Measurements from ENCODE around the gene FKBP11.

The FKBP11 gene

DNA sequence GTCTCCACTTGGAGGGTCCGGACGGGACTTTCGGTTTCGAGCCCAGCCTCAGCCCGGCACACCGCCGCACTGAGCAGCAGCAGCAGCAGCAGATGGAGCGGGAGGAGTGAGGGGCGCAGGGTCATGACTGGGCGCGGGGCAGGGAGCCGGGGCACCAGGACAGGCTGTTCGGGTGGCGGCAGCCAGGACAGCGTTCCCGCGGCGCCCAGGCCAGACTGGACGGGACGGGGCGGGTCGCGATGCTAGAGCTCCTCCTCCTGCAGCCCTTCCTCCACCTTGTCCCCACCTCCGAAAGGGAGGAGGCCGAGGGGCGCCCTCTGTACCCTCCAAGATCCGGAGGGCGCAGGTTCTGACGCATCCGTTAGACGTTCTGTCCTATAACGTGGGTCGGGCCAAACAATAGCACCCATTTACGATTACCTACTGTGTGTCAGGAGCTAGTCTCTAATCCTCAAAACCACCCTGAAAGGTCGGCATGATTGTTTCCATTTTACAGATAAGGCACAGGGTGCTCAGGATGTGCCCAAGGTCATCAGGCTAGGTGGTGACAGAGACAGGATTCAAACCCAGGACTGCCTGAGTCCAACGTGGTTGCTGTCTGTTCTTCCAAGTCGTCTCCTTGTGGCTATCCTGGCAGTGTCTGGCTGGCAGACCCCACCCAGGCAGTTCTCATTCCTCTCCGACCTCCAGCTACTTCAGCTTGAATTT, at the start of gene FKBP11:
Gene FKBP11, minus strand, starts transcription at position 189 of the 708 bp plus-strand sequence. Its CDS starts 64 bp downstream, at position 125.
- DNase-seq, result peak; percentile 6 to 14

DNA sequence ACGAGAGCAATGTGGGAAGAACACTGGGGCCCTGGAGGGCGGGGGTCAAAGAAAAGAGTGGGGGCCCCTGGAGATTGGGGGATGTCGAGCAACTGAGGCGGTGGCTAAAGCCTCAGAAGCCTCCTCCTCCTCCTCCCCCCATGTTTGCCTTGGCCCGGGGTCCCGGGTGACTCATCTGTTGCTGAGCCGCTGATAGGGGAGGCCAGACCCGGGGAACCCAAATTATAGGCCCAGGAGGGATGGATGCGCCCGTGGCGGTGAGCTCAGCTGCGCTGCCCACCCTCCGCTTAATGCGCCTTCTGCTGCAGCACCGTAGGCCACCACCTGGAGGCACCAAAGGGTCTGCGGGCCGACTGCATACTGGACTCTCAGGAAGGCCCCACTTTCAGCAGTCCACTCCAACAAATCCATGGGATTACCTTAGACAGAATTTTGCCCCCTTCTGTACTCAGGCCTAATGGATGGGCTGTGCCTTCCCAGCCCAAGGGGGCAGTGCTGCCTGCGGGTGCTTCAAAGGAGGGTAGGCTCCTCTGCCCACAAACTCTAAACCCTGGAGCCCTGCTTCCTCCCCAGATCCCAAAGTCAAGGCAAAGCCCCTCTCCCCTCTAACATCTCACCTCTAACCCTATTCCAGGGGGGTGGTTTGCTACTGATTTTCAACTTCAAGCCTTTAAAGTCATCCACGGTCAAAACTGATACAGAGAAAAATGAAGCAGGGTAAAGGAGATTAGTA, 48.8 kb upstream of the FKBP11 start:
- no peak for DNase-seq

DNA sequence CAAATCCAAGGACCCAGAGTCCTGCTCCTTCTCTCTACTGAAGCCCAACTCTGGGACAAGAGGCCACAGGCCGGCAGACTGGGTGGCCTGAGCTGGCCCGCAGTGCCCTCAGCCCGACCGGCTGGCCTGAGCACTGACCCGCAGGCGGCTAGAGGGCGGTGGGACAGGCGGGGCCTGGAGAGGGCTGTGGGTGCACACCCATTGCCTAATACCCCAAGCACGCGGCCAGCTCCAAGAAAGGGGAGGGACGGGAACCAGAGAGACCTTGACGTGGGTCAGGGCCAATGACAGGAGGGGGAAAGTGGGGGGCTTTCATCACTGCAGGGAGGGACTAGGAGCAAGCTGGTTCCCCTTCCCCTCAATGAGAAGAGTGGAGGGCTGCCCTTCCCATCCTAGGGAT, 48.2 kb upstream of the FKBP11 start:
- no peak for DNase-seq

DNA sequence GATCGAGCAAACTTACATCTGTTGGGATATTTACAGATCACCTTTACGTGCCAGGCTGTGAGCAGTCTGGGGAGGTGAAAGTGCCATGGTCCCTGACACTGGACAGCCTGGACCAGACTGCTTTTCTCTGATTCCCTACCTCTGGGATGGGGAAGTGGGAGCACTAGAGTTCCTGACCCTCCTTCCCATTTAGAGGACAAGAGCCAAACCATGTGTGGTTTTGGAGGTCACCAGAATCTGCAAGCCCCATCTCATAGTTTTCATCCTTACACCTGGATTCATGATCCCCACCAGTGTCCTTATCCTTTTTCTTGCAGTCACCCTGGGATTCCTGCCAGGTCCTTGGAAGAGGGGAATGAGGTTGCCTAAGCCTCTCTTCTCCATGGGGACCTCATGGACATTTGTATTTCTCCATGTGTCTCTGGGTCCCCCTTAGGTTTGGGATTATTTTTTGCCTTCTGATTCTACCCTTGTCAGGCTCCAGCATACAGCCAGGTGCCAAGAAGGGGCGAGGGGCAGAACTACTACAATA, 47.7 kb upstream of the FKBP11 start:
- DNase-seq, result no peak

DNA sequence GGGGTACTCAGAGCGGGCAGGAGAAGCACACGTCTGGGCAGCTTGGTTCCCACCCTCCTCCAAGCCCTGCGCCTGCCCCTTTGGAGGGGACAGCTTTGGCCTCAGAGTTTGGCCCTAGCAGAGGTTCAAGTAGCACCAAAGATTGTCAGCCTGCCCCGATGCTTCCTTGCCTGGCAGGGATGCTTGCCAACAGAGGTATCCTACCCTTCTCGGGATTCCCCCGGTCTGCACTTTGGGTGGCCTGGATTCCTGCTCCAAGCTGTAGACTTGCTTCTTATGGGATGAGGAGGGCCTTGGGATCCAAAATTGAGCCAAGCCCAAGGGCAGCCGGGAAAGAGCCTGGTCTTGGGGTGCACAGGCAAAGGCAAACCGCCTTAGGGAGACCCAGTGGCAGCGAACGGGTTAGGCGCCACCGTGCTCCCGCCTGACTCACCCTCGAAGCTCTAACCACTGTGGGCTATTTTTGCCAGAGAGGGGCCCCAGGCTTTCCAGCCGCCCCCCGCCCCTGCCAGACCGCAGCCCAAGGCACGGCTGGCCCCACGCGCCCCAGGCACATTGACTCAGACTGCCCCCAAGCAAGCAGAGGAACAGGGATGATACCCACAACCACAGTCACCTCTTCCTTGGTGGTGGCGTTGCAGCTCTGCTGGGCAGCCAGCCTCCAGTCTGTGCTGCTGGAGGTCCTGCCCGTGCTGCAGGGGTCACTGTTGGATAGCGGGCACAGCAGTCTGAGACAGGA, 47.1 kb upstream of the FKBP11 start:
- no peak for DNase-seq

DNA sequence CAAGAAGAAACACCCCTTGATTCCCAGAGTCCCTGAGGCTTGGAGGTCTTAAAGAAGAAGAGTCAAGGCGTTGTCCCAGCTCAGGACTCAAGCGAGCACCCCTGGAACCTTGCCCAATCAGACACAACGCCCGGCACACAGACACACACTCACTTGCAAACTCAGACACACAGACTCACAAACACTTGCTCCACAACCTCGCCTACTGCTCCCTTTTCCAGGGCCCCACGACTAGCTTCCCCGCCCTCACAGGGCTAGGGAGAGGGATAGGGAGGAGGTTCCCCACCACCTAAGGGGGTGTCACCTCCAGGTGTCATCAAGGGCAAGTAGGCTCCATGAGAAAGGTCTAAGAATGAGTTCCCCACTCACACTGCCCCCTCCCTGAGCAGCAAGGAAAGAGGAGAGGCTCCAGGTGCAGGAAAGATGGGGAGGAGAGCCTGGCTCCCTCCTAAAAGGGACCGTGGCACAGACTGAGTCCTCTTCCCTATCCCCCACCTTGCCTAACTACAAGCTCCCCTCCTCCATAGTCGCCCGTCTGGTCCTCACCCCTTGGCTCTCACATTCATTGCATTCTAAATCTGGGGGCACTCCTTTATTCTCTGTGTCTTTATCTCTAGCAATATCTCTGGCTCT, 45.5 kb upstream of the FKBP11 start:
- DNase-seq, result no peak

DNA sequence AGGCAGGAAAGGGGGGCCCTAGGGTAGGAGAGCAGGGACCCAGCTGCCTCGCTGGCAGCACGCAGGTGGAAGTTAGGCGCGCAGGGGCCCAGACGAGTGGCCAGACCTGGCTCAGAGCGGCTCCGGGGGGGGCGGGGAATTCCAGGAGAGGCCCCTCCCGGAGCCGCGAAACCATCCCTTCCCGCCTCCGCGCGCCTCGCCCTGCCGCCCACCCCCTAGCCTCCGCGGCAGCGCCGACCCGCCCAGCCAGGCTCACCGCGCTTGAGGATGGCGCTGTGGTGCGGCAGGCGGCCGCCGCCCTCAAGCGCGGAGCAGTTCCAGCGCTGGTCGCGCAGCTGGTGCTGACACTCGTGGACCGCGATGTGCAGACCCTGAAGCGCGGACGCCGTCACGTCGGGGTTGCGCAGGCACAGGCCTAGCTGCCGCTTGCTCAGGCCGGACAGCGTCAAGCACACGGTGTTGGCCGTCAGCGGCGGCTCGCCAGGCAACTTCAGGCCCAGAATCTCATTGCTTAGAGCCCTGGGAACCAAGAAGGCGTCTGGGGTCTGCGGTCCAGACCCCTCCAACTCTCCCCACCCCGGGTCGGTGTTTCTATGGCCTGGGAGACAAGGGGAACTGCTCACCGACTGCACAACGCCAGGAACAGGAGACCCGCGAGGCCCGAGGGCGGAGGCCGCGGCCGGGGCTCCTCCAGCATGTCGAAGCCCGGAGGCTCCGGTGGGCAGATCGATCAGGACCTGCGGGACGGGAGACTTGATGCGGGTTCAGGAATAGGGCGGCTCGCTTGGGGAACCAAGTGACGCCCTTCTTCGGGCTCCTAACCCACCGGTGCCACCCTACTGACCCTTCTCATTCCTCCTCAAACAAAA, 44.8 kb upstream of the FKBP11 start:
- DNase-seq, result no peak

DNA sequence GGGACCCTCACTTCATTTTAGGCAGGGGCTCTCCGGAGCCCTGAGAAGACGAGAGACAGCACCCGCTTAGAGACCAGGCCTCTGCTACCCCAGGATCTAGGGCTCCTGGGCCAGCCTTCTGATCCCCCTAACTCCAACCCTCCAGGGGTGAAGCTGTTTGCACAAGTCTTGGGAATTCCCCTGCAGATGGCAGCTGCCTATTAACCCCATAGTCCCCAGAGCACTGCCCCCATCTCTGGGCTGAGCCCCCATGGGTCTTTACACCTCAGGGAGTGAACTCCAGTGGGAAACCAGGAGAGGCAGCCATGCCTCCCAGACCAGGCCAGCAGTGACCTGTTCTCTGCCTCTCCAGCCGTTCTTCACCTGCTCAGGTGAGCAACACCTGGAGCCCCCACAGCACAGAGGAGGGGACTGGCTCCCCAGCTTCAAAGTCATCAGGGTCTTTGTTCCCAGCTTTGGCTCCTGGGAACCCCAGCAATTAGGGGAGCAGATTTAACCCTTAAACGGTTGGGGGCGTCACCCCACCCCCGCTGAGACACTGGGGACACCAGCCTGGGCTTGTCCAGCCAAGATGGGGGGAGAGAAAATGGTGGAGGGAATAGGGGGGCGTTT, 44.0 kb upstream of the FKBP11 start:
- DNase-seq, result no peak

DNA sequence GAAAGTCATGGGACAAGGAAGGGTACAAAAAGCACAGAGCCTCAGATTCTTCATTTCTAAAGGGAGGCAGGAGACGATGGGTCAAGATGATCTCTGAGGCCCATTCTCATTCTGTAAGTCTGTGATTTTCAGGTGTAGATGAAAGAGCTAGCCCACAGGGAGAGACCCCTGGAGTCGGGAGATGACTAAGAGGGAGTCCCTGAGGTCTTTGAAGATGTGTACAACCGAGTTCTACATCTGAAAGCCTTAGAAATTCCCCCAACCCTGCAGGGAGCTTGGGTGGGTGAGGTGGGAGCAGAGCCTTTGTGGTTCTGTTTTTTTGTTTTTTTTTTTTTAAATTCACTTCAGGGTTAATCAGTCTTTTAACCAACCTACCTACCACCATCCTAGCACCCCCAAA, 43.2 kb upstream of the FKBP11 start:
- no peak for DNase-seq

DNA sequence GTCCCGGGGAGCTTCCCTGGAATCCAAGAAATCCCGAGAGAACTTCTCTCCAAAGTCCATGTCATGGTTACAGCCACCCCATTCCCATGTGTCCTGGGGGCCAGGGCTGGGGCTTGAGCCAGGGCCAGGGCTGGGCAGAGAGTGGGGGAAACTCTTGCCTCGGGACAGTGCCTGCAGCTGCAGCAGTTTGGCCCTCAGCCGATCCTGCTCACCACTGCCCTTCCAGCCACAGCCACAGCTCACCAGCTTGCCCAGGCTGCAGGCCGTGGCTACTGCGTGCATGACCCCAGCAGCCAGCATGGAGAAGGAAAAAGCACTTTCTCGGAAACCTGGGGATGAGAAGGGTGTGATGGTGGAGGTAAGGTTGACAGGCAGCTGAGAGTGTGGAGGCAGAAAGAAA, 42.7 kb upstream of the FKBP11 start:
- no peak for DNase-seq

DNA sequence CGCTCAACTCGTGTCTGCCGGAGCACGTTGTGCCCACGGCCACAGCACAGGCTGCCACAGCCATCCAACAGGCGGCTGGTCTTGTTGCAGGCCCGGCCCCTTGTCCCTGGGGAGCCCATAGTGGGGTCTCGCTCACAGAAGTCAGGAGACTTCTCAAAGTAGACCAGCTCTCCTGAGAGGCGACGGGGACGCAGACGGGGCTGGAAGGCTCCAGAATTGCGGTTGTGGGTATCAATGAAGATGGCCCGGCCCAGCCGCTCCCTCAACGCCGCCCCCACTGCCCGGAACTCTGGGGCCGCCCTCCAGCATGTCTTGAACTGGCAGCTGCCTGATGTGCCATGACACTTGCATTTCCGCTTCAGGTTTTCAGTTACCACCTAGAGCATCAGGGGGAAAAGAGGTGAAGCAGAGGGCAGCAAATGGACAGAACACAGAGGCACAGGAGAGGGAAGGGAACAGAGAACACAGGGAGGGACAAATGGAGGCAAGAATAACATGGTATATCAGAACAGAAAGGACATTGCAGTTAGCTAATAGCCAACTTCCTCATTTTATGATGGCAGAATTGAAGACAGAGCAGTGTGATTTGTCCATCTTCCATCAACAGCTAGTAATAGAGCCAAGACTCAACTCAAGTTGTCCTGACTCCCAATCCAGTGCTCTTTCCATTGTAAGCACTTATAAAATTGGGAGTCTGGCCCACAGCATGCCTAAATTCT, 41.0 kb upstream of the FKBP11 start:
- DNase-seq, result no peak

DNA sequence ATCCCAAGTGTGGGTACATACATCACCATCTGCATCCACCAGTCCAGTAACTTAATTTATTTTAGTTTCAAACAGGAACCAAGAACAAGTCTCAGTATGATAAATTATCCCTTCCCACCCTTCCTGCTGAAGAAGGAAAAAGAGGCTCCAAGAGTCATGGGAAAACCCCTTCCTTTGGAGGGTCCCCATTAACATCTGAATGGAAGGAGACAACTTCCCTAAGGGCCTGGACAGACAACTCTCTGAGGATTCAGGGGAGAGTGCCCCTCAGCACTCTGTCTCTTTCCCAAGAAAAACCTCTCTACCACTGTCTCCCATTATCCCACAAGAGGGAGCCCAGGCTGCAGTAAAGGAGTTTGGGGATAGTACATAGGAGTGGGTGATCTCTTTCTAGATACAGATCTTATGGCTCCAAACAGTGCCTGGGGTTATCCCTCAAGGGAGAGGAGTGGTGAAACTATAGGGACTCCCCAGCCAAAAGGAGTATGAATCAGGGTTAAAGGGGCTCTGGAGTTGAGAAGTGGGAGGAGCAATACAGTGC, 40.1 kb upstream of the FKBP11 start:
- peak in 1 of 2 experiments; percentile 26 for DNase-seq

DNA sequence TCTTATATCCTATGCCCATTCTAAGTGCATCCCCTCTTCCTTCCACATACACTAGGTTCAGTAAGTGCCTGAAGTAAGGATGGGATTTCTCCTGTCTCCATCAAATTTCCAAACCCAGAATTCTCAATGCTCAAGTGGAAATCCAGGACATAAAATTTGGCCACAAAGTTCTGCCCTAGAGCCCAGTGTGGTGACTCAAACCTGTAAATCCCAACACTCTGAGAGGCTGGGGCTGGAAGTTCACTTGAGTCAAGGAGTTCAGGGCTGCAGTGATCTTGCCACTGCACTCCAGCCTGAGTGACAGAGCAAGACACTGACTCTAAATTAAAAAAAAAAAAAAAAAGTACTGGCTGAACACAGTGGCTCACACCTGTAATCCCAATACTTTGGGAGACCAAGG, 36.5 kb upstream of the FKBP11 start:
- no peak for DNase-seq

DNA sequence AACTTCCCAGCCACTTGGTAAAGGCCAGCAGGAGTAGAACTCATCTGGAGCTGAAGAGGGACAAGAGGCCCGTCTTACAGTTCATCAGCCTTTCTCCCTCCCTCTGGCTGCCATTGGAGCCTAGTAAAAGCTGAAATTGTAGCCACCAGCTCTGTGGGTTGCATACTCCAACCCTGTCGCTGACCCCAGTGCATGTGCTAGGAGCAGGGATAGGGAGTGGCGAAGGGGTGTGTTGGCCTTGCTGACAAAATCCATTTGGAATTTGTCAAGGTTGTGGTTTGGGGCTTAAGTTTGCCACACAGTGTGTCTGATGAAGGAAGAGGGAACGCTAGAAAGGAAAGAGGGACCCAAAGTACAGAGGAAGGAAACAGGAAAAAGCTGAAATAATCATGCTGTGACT, 36.0 kb upstream of the FKBP11 start:
- no peak for DNase-seq

DNA sequence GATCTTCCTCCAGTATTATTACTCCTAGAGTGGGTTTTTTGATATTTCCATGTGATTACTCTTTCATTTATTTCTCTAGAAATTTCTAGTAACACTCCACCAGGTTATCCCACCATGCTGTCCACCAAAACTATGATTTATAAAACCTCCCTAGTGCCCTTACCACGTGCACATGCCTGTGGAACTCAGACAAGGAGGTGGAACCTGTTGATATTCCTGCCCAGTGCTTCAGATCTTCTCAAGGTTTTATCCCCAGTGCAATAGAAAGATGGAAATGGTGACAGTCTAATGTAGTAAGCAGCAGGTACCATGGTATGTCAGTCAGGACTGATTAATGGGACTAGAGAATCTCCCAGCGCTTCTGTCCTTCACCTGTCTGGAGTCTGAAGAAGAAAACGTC, 35.5 kb upstream of the FKBP11 start:
- no peak for DNase-seq

DNA sequence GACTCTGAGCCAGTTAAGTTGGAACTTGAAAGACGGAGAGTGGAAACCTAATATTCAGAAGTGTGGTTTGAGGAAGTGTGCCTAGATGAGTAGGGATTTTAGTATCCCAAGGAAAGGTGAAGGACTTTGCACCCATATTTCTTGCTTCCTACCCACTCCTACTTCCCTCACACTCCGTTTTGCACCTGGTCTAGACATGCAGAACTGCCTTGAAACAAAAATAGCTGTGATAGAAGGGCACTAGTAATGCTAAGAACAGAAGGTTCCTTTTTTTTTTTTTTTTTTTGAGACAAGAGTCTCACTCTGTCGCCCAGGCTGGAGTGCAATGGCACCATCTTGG, 32.7 kb upstream of the FKBP11 start:
- no peak for DNase-seq

DNA sequence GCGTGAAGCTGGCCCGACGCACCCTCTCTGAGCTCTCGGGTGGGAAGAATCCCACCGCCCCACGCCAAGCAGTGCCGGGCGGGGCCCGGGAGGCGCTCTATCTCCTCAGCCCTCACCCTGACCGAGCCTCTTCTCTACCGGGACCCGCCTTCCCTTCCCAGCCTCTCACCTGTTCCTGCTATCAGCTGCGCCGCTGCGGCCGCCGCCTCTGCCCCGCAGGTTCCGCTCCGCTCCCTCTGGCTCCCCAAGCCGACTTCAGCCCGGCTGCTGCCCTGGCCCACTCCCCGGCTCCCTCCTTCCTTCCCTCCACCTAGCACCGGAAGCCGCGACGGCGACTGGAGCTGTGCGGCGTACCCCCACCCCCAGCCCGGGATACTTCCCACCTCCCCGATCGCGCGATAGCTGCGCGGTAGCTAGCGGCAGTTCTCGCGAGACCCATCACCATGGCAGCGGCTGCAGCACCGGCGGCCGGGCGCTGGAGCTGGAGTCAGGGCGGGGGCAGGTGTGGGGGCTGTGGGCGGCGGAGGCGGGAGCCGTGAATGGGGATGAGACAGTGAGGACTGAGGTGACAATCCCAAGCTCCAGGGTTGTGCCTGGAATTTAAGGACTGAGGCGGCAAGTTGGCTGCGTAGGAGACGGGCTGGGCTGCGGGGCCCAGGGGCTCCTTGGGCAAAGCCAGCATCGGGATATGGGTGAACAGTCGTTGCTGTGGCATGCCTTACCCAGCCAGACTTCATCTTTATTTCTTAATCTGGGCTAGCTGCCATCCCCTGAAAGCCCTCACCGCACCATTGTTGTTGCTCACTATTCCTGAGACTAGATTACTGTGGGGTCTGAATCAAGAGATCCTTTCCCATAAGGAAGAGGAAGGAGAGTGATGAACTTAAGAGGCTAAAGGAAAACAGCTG, 32.1 kb upstream of the FKBP11 start, which contains the start of gene ARF3:
Gene ARF3, minus strand, starts transcription at position 347 of the 908 bp plus-strand sequence. CDS start 16,392 bp downstream, outside the sequence.
- peak; percentile 91 to 96 for DNase-seq

DNA sequence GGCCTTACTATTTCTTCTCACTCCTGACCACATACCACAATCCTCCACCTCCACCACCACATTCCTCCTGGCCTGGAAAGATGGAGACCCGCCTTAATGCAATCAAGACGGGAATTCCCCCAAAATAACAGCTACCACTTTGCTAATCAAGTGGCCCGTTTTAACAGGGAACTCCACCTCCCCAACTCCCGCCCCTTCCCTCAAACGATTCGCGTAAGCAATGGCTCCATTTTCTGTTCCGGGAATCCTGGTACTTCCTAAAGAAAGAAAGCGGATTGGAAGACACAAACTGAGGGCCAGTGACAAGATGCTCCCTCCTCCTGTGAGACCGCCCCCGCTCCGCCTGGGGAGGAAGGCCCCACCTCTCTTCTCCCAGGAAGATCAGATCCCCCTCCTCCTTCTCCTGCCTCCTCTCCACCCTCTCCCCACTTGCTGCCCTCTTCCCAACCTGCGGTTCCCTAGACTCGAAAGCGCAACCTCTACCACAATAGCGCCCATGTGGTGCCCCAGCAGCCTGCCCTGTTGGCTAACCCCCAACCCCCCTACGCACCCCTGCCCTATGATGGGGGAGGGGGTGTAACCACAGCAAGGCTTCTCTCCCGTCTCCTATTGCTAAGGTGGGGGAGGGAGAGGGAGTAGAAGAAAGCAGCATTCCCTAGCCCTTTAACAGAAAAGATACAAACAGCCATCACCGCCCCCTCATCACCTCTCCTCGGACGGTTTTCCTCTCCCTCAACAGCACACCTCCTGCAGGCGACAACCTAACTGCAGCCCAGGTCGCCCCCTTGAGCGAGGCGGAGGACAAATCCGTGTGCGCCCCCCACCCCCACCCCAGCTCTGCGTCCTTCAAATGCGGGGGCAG, 31.2 kb upstream of the FKBP11 start:
- DNase-seq, result no peak
